Tibial artery (tissue), 4 donors: ENCODE measurements around the gene CFLAR.
A peak's percentile ranks its signal among the peaks of the same experiment; 100 is the strongest.

Experiments used
- DNase-seq, 2 donors: peaks; one replicate each; pipeline ENCODE4 v3.0.0-alpha.2; 2019
- H3K27ac ChIP-seq, 2 donors: fragments of 200-600 bp; sonication (generic) in 1 of 2; 1 replicate in 1 of 2; 2 replicates in 1 of 2; pipeline ENCODE4 v1.5.1; 2018 to 2019; ENCODE audit warnings: mild to moderate bottlenecking in 1 of 2
- H3K27me3 ChIP-seq, 2 donors: fragments of 200-600 bp; sonication (generic) in 1 of 2; one replicate each; pipeline versions ENCODE4 v1.5.1 to v1.6.0; 2016 to 2019
- H3K36me3 ChIP-seq, 3 donors: fragments of 200-600 bp; sonication (generic) in 2 of 3; one replicate each; pipeline ENCODE4 v1.5.1; 2016 to 2019; ENCODE audit warnings: mild to moderate bottlenecking in 2 of 3
- H3K4me1 ChIP-seq, 4 donors: fragments of 200-600 bp; sonication (generic) in 2 of 4; 1 replicate in 3 of 4; 2 replicates in 1 of 4; pipeline ENCODE4 v1.5.1; 2016 to 2019
- H3K4me3 ChIP-seq, 2 donors: fragments of 200-600 bp; sonication (generic) in 1 of 2; 1 replicate in 1 of 2; 2 replicates in 1 of 2; pipeline ENCODE4 v1.5.1; 2018 to 2019; ENCODE audit warnings: mild to moderate bottlenecking in 2 of 2
- H3K9me3 ChIP-seq, 3 donors: fragments of 200-600 bp; sonication (generic) in 1 of 3; one replicate each; pipeline ENCODE4 v1.5.1; 2016 to 2019
- CTCF ChIP-seq, 2 experiments: fragments of 200-600 bp in 1 of 2; fragments of 450-650 bp in 1 of 2; IDR thresholded peaks; one replicate each; pipeline ENCODE4 v1.5.1; 2017 to 2019; ENCODE audit warnings: antibody characterized with exemption in 2 of 2, mild to moderate bottlenecking in 1 of 2, moderate library complexity in 1 of 2
- intact Hi-C: fragments of 100-400 bp; cut with DNase I; formaldehyde crosslinking; loops from one replicate; pipeline ENCODE4 v1.15.0; 2023; ENCODE audit warnings: low total_unique reads

Gene CFLAR

GRCh38 chr2:201208563-201209252 lies 92.7 kb downstream of the CFLAR start:
- peak in 1 of 2 donors; percentile 40 for DNase-seq
- Histone ChIP-seq H3K9me3 (no peaks in the 10 kb centered on the region), H3K27me3 (no peaks in the 10 kb centered on the region), H3K27ac (no peak overlapping the region), H3K4me3 (no peak overlapping the region), H3K4me1 (no peaks in the 10 kb centered on the region), H3K36me3 (peaks cover 0 to 4% (median 0%) of the 10 kb centered on the region in 3 donors)
- no peak for TF ChIP-seq CTCF (IDR thresholded peaks at IDR 0.05)
- intact Hi-C loops = no loop called here

GRCh38 chr2:201215963-201216362 lies 100.0 kb downstream of the CFLAR start:
- TF ChIP-seq CTCF (IDR thresholded peaks at IDR 0.05) = no peak

GRCh38 chr2:201216918-201217317 lies 101.0 kb downstream of the CFLAR start:
- Histone ChIP-seq H3K27me3 (no peaks in the 10 kb centered on the region), H3K4me3 (no peak overlapping the region), H3K9me3 (no peaks in the 10 kb centered on the region), H3K4me1 (no peaks in the 10 kb centered on the region), H3K36me3 (peaks cover 0 to 4% (median 4%) of the 10 kb centered on the region in 3 donors), H3K27ac (no peak overlapping the region)
- DNase-seq = no peak
- no peak for TF ChIP-seq CTCF (IDR thresholded peaks at IDR 0.05)
- intact Hi-C loops = no loop called here

More at GRCh38 chr2:201215963-201216362, 100.0 kb downstream of the CFLAR start:
- Histone ChIP-seq H3K4me3 (no peak overlapping the region), H3K9me3 (no peaks in the 10 kb centered on the region), H3K27ac (no peak overlapping the region), H3K27me3 (no peaks in the 10 kb centered on the region), H3K36me3 (peaks cover 0 to 4% (median 4%) of the 10 kb centered on the region in 3 donors), H3K4me1 (no peaks in the 10 kb centered on the region)
- no peak for DNase-seq
- intact Hi-C loops = no loop called here

GRCh38 chr2:201218780-201219179 lies 102.8 kb downstream of the CFLAR start:
- Histone ChIP-seq H3K27me3 (no peaks in the 10 kb centered on the region), H3K4me1 (no peaks in the 10 kb centered on the region), H3K9me3 (no peaks in the 10 kb centered on the region), H3K4me3 (no peak overlapping the region), H3K27ac (no peak overlapping the region), H3K36me3 (peaks cover 0 to 4% (median 4%) of the 10 kb centered on the region in 3 donors)
- intact Hi-C loops = no loop called here
- no peak for TF ChIP-seq CTCF (IDR thresholded peaks at IDR 0.05)
- no peak for DNase-seq

GRCh38 chr2:201219328-201220096 lies 103.5 kb downstream of the CFLAR start:
- intact Hi-C loops = no loop called here
- no peak for DNase-seq
- TF ChIP-seq CTCF (IDR thresholded peaks at IDR 0.05) = no peak
- Histone ChIP-seq H3K4me3 (no peak overlapping the region), H3K9me3 (no peaks in the 10 kb centered on the region), H3K27ac (no peak overlapping the region), H3K4me1 (no peaks in the 10 kb centered on the region), H3K36me3 (peaks cover 0 to 4% (median 4%) of the 10 kb centered on the region in 3 donors), H3K27me3 (no peaks in the 10 kb centered on the region)
